GM18502 (cell line): ENCODE data around the gene CLEC20A.

Experiments
- ATAC-seq: cut with Tn5 transposase; IDR thresholded peaks from one replicate; pipeline ENCODE4 v1.9.1; 2021; ENCODE audit warnings: mild to moderate bottlenecking; ENCODE audit not compliant: unreplicated experiment, poor library complexity

The CLEC20A gene

DNA sequence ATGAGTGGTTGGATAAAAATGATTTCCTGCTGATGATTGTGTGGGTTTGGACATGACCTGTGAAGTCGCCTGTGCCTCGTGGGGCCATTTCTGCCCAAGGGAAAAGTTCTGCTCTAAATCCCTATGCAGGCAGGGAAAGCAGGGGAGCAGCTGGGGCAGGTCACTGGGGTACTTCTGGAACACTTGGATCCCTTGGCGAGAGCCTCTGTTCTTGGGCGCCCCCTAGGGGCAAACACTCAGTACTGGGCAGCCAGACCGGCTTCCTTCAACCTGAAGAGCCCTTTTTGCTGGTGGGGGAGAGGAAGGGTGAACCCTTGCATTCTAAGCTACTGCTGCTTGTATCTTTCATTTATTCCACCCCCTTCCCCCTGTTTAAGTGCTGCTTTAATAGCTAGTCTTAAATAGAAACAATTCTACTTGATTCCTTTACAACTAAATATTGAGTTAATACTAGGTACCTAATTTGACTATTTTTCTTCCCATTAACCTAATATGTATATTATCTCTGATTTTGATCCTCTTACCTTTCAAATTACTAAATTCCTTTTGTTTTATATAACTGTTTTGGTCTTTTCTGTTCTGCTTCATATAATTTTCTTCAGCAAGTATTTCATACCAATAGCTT, 5.1 kb upstream of the CLEC20A start:
- peak; percentile 81 for ATAC-seq

DNA sequence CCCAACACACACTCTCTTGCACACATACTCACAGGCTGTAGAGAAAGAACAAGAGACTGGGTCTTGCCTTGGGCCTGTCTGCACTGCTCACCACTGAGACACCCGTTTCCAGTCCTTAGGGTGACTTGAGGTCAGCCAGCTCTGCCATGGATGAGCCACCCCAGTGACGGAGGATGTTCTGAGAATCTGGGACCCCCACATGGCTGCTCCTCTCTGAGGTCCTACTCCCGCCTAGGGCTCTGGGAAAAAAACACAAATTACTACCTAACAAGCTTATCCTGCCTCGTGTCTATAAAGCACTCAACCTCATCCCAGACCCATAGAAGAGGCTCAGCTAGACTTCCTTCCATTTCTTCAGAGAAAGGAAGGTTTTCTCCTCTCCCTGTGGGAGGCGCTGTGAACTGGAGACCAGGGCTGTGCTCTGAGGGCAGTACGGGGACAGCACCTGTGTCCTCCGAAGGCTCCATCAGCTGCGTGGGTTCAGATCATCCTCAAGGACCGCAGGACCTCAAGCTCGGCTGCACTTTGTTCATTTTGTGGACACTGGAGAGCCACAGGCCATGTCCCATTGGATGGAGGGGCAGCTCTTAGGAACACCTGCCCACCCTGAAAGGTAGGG, 4.3 kb upstream of the CLEC20A start:
- peak; percentile 12 for ATAC-seq

DNA sequence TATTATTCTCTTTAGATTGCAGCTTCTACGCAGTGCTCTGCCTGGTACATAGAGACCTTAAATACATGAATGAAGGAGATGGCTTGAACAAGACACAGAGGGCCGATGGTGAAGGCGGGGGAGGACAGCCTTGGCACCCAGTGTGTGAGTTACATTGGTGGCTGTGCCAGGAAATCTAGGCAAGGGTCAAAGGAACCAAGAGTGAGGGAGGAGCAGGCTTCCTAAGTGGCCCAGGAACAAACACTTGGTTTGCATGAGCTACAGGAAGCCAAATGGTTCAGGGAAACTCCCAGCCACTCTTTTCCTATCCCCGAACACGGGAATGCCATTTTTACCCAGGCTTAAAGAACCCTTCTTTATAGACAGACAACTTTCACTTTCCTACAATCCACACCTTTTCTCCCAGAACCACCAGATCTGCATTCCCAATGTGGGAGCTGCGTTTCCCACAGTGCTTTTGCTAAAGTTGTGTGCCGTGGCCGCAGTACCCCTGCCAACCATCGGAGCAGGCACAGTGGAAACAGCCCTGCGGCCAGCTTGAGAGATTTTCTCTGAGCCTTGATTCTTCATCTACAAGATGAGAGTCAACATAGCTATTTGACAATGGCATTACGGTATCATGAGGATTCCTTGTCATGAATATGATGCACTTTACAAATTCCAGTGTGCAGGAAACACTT, 3.5 kb upstream of the CLEC20A start:
- no peak for ATAC-seq

DNA sequence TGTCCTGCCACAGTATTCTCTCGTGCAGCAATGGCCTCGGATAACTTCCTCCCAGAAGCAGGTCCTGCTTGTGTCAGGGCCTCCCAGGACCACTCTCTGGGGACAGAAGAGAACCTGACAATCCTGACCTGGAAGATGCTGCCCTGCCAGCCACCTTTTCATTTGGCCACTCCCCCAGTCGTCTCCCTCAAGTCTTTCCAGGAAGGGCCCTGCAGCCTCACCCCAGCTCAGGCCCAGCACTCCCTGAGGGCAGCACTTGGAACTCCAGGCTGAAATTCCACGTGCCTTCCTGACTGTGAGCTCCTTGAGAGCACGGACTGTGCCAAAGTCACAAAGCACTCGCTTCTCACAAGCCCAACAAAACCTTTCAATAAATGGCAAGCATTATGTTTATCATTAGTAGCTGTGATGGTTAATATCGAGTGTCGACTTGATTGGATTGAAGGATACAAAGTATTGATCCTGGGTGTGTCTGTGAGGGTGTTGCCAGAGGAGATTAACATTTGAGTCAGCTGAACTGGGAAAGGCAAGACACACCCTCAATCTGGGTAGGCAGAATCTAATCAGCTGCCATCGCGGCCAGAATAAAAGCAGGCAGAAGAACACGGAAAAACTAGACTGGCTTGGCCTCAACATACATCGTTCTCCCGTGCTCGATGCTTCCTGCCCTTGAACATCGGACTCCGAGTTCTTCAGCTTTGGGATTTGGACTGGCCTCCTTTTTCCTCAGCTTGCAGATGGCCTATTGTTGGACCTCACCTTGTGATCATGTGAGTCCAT, 2.3 kb upstream of the CLEC20A start:
- ATAC-seq = no peak

DNA sequence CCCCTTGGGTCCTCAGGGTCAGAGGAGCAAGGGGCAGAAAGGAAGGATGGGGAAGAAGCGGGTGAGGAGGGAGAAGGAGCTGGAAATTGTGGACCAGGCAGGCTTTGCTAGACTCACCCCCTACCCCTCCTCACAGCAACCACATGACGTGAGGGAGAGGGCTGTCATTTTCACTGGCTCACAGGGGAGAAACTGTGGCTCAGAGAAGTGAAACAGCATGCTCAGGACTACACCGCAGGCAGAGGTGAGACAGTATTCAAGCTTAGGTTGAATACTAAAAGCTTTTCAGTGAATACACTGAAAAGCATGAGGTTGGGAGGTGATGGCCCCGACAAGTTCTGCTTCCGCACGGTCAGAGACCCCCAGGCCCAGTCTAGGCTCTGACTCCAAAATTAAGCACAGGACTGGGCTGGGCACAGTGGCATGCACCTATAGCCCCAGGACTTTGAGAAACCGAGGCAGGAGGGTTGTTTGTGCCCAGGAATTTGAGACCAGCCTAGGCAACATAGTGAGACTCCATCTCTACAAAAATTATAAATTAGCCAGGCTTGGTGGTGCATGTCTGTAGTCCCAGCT, 1.2 kb upstream of the CLEC20A start:
- ATAC-seq = no peak

DNA sequence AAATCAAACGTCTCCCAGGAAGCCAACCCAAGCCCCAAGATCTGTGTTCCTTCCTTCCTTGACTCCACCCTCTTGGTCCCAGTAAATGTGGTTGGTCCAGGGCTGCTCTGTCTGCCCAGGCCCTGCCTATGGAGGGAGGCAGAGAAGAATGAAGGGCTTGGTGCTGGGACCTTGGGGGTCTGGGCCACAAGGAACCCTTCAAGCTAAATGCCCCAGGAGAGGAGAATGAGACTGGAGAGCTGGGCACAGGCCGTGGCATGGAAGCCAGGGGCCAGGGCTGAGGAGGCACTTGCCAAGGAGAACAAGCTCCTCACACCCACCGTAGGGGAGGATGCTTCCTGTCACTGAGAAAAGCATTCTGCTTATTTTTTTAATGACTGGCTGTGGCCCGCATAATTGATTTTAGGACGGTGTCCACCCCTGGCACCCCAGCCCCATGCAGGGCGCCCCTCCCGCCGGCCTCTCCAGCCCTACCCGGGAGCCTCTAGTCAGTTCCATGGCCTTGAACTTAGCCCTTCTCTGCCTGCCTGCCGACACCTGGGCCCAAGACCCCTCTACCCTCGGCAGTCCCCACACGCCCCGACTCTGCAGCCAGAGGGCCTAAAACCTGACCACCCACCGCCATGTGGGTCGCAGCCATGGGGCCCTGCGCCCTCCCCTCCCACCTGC, 889 bp downstream of the CLEC20A start:
- ATAC-seq = no peak

DNA sequence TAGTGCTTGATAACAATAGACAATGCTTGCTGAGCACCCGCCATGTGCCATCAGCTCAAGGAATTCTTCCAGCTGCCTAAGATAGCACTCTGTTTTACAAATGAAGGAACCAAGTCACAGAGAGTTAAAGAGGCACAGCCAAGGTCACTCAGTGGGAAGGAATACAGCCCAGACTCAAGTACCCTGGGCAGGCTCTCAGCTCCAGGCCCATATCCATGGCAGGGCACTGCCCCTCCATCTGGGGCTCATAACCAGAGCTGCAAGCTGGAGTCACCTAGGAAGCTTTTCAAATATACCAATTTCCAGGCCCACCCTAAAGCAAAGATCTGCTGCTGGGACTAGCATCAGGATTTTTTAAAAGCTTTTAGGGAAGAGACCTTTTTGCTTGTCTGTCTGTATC, 1.6 kb downstream of the CLEC20A start:
- ATAC-seq = no peak

DNA sequence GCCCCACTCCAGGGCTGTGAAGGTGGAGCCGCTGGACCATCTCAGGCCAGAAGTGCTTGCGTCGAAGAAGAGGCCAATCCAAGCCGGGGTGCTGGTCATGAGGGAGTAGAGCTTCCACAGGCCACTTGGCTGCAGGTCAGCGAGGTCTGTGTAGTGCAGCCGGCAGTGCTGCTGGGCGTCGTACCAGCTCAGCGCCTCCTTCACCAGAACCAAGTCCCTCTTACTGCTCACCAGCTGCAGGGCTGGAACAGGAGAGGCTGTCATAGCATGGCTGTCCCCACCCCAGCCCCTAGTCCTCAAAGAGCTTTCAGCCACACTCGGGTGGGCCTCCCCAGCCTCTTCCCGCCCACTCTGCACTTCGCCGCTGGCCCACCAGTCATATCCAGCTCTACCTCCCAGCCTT, 2.2 kb downstream of the CLEC20A start:
- ATAC-seq = no peak

DNA sequence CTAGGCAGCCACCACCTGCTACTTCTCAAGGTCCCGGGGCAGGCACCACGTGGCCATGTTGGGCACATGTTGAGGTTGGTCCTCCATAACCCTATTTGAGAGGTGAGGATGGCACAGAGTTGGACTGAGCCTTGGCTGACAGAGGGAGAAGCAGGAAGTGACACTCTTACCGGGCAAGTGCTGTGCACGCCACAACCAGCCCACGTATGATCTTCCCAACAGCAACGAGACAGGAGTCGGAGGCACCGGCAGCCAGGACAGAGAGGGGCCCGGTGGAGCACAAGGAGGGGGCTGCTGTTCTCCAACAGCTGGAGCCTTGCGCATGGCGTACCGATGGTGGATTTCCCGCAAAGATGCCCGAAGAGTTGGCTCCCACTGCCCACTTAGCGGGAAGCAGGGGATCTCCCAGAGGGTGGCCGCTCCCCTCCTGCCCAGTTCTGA, 3.4 kb downstream of the CLEC20A start:
- no peak for ATAC-seq

DNA sequence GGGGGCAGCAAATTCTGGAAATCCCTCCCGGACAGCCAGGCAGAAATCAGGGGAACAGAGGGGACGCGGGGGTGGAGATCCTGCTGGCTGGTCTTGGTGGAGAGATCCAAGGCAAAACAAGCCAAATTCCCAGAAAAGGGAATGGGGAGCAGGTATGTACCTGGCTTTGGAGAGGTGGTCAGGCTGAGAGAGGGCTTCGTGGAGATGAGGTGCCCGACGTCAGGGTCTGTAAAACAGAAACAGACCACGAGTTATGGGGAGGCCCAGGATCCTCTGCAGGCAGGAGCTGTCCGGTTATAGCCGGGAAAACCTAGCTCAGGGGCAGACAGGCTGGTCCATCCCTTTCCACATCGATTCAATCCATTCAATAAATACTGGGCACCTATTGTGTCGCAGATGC, 4.4 kb downstream of the CLEC20A start:
- ATAC-seq = no peak

DNA sequence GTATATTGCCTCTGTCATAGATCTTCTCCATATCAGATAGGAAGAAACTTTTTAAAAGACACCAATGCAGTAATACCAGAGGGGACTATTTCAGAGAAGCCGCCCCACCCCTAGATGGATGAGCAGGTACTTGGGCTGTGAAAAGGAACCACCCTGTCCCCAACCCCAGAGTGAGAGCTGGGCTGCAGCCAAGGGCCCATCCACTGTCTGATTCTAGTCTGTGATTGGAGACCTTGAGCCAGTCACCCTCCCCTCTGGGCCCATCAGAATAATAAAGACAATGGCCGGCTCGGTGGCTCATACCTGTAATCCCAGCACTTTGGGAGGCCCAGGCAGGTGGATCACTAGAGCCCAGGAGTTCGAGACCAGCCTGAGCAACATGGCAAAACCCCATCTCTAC, 5.0 kb downstream of the CLEC20A start:
- ATAC-seq = no peak

DNA sequence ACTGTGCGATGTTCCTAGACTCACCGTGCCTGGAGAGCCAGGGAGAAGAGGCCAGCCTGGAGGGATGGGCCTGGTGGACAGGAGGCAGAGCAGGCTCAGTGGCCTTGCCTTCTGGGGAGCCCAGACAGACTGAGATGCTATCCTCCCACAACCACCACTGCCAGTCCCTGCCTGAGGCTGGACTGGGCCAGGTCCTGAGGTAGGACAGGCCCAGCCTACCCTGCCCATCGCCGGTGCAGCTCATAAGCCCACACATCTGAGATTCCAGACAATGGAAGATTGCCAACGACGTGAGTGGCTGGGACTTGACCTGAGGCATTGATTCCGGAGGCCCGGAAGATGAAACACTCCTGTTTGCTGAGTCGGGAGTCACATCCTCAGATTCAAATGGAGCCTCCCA, 5.8 kb downstream of the CLEC20A start:
- ATAC-seq = no peak

DNA sequence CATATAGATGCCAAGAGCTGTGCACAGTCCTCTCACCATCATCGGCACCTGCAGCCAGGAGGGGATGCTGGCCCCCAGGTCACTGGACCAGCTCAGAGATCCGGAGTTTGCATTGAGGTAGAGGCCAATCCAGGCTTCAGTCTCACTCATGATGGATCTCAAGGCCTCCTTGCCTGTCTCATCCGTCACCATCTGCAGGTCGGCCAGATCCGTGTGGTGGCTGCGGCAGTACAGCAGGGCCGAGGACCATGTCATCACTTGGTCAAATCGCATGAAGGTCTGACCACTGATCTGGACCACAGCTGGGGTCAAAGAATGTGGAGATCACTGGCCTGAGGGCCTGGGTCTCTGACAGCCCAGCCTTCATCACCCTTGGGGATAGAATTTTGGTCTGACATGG, 6.6 kb downstream of the CLEC20A start:
- no peak for ATAC-seq

DNA sequence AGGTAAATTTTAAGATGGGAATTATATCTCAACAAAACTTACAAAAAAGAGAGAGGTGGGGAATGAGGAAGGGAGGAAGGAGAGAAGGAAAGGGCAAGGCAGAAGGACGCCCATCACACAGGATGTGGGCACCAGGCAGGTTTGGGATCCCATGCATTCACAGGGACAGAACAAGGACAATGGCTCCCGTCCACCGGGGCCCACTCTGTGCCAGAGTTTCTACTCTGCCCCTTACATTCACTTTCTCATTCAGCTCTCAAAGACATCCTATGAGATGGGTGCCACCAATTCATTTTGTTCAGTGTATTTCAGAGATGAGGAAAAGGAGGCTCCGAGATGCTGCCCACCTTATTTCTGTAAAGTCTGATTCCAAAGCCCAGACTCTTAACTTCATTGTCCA, 7.4 kb downstream of the CLEC20A start:
- ATAC-seq = no peak

DNA sequence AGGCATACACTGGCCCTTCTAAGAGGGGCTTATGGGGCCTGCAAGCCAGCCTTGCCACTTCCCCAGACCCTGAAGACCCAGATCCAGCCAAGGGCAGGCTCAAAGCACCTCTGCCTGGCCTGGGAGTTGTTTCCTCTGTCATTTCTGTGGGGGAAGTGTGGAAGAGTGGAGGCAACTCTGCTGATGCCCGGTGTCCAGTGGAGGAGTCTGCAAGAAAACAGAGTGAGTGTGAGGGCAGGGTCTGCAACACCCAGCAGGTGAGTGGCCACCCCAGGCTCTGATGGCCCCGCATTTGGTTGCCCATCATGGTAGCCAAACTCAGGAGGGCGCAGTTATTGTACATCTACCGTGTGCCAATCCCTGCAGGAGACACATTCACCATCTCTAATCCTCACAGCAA, 8.4 kb downstream of the CLEC20A start:
- ATAC-seq = no peak

DNA sequence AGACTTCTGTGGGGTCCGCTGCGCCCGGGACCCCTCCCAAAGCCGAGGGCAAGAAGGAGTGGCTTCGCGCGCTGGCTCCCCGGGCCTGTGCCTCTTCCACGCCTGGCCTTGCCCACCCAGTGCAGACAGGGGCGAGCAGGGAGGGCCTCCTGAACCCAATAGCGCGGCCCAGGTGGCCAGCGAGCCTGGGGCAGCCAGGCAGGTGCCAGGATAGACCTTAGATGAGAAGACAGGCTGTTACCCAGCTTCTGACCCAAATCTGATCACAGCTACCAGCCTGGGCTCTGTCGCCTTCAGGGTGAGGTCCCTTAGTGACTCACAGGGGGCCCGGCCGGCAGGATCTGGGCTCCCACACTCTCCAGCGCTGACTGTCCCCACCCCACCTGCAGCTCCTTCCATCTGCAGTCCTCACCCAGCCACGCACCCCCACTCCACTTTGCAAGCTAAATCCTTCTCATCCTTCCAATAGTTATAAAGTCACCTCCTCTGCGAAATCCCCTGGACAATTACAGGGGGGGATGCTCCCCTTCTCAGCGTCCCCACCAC, 9.6 kb downstream of the CLEC20A start:
- no peak for ATAC-seq

DNA sequence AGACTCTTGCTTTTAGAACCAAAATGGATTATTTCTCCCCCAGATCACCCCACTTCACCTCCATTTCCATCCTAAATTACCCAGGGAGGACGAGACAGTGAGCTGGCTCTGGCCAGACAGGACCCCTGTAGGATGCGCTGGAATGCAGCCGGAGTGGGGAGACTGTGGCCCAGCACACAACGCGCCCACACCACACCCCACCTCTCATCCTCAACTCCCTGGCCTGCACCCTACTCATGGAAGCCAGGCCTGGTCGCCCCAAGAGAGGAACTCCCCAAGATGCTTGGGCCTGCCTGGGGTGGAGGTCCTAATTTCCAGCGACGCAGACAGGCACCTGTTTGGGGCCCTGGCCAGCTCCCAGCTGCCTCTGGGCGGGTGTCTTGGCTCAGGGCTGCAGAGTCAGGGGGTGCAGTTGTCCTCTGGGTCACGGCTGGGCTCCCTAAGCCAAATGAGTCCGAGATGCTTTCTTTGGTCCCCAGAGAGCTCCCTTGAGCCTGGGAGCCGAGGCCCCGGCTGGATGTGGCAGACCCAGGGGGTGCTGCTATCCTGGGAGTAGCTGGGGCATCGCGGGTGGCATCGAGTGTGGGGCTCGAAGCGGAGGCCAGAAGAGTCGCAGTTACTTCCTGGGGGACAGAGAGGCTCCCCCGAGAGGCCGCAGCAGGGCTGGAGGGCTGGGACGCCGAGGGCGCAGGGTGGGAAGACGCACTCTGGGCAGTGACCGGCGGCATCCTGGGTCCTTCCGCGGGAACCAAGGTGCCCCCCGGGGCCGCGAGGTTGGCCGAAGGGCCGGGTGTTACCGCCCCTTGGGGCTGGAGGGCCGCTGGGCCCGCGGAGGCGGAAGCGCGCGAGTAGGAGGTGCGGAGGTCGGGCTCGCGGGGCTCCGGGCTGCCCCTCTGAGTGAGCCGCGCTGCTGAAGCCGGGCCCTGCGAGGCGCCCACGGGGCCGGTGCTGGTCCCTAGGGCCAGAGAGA, 10.4 kb downstream of the CLEC20A start:
- ATAC-seq = no peak

DNA sequence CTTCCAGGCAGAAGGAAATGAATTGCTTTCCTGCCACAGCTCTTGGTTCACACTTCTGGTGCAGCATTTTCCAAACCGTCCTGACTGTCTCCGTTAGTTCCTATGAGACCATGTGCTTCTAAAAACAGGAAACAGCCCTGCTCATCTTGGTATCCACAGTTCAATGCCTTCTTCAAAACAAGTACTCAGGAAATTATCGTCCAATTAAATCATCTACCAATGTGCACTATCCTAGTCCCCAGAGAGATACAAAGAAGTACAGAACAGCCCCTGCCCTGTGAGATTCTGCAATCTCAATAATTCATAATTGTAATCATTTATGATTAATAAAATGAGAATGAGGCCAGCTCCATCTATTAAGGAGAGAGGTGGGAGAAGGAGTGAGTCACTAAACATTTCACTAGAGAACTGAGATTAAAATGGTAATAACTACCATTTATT, 11.2 kb downstream of the CLEC20A start:
- no peak for ATAC-seq
